RWPE1 (cell line): Measurements from ENCODE around the gene ARAP2.
A peak's percentile ranks its signal among the peaks of the same experiment; 100 is the strongest.

ENCODE experiments used
- CTCF ChIA-PET: fragments of 350-600 bp; sonication (Branson Sonifier 250); formaldehyde crosslinking; extraction: SDS; loops from one replicate; lab custom pipeline; 2021; lab: Yijun Ruan, JAX
- POLR2A ChIA-PET: fragments of 400-600 bp; formaldehyde crosslinking; extraction: SDS; loops from one replicate; lab custom pipeline; 2020; ENCODE audit warnings: antibody characterized with exemption; ENCODE audit not compliant: low non-redundant PET; lab: Yijun Ruan, JAX
- DNase-seq: peaks from one replicate; pipeline ENCODE4 v3.0.0; 2012; ENCODE audit warnings: low spot score
- H3K27ac ChIP-seq: fragments of 450-650 bp; 2 replicates; pipeline ENCODE4 v1.5.1; 2017
- CTCF ChIP-seq: fragments of 450-650 bp; conservative IDR thresholded peaks from 2 replicates; pipeline ENCODE4 v1.5.1; 2017; ENCODE audit warnings: low read depth, mild to moderate bottlenecking

Gene ARAP2

GRCh38 chr4:36249610-36250009 lies 5.3 kb upstream of the ARAP2 start:
- DNase-seq, result no peak
- ChIA-PET POLR2A (no interaction called here), CTCF (no interaction called here)
- TF ChIP-seq CTCF, result no peak
- H3K27ac ChIP-seq, result no peak overlapping the region

DNA sequence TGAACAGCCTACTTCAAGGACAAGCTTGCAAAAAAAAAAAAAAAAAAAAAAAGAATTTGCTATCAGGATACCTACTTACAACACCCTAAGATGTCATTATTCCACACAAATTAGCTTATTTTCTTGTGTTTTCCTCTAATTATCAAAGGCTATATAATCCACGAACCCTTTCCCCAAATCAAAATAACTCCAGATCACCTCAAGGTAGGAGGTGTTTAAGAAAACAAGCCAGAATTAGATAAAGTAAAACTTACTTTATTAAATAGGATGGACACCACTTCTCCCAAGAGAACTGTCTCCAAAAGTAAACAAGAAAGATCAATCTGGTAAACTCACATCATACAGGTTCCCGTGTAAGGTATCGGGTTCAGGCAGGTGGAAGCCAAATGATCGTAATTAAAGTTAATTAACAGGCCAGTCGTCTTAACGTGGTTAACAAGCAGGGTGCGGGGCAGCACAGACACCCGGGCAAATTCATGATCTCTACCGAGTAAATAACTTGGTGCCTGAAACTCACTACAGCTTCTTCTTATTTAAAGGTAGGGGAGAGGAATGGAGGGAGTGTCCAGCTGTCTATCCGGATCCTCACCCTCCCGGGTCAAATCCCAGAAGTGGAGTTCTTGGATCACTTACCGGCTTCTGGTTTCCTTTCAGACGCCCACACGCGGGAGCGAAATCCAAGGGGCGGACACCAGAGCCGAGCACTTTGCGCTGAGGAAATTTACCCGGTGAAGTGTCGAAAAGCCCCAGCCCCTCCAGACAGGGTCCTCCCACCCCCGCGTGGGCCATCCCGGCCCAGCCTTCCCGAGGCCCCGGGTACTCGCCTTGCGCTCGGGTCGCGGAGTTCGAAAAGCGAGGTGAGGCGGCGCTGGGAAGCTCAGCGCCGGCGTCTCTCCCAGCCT lies 708 bp downstream of the ARAP2 start:
- TF ChIP-seq CTCF, result no peak
- DNase-seq, result peak; percentile 75
- CTCF ChIA-PET, result interaction anchor here (0.7 kb wide), 1 partner anchor 1395 kb away, joined by 3 read pairs; no protein-coding TSS in a partner anchor
- POLR2A ChIA-PET, result no interaction called here
- no peak overlapping the region for H3K27ac ChIP-seq

DNA sequence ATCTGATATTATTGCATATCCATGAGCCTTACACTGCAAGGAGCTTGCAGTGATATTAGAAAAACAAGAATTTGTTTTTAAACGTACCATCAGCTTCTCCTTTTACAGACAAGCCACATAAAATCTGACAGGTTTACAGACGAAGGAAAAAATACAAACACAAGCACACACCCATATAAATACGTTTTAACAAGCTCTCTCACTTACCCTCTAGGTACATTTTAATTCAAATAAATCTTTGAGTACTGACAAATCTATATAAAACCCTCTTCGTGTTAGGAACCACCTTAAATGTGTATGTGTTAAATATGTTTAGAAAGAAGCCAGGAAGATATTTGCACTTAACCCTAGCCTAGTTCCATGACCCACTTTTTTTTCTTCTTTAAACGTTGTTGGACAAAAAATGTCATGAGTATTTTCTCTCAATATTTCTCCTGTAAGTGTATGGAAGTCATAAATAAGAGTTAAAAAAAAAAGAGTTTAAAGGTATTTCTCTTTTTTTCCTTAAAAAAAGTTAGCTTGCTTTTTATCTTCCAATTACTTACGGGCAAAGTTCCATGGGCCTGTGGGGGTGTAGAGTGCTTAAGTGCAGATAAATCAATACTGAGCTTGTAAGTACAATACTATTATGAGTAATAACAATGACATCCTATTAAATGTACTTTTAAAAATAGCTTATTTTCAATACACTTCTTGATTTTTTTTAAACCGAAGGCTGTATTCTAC lies 1.5 kb downstream of the ARAP2 start:
- ChIA-PET POLR2A (no interaction called here), CTCF (interaction anchor here (0.7 kb wide), 1 partner anchor 1396 kb away, joined by 3 read pairs; no protein-coding TSS in a partner anchor)
- TF ChIP-seq CTCF, result no peak
- DNase-seq, result no peak
- H3K27ac ChIP-seq, result no peak overlapping the region

DNA sequence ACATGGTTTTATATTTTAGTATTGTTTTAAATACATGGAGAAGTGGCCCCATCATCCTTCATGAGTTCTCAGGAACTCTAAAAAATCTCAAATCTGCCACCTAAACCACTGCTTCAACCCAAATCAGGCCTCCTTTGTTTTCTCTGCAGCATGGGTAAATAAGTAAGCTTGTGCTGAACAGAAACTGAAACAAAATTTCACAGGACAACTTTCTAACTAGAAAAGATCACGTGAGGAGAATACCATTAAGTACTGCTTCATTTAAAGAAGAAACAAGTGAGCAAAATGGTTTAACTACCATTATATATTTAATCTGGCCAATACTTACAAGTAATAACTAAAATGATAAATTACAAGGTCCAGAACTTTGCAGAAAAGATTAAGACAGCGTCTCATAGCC lies 2.5 kb downstream of the ARAP2 start:
- DNase-seq, result no peak
- ChIA-PET POLR2A (no interaction called here), CTCF (no interaction called here)

GRCh38 chr4:36237366-36238313 lies 6.7 kb downstream of the ARAP2 start:
- CTCF ChIA-PET, result no interaction called here
- no peak for DNase-seq
- no peak overlapping the region for H3K27ac ChIP-seq
- POLR2A ChIA-PET, result no interaction called here
- no peak for TF ChIP-seq CTCF

More for the DNA sequence above, 2.5 kb downstream of the ARAP2 start:
- TF ChIP-seq CTCF, result no peak
- no peak overlapping the region for H3K27ac ChIP-seq

GRCh38 chr4:36236159-36236558 lies 8.2 kb downstream of the ARAP2 start:
- ChIA-PET CTCF (no interaction called here), POLR2A (no interaction called here)
- no peak for DNase-seq
- TF ChIP-seq CTCF, result no peak
- H3K27ac ChIP-seq, result no peak overlapping the region
